Progenitor cell of endocrine pancreas (in vitro differentiated cells): ENCODE measurements around the gene PITPNC1. TPM values are rescaled to one million over a fixed set of nuclear protein-coding genes. Genes with fewer than 3 reads are reported as not detected.
A peak's percentile ranks its signal among the peaks of the same experiment; 100 is the strongest.

ENCODE experiments used
- DNase-seq: peaks from one replicate; pipeline ENCODE4 v3.0.0; 2021; ENCODE audit warnings: low spot score; ENCODE audit not compliant: unreplicated experiment
- H3K27ac Mint-ChIP-seq: 2 replicates; pipeline ENCODE4 v1.8.0; 2021; ENCODE audit warnings: mild to moderate bottlenecking, moderate library complexity, mixed read lengths
- H3K27me3 Mint-ChIP-seq: 2 replicates; pipeline ENCODE4 v1.8.0; 2021; ENCODE audit warnings: mixed read lengths
- H3K36me3 Mint-ChIP-seq: 2 replicates; pipeline ENCODE4 v1.8.0; 2022; ENCODE audit warnings: mixed read lengths; ENCODE audit not compliant: insufficient read depth
- H3K4me1 Mint-ChIP-seq: 2 replicates; pipeline ENCODE4 v1.8.0; 2021; ENCODE audit warnings: low read depth, mixed read lengths
- H3K4me3 Mint-ChIP-seq: 2 replicates; pipeline ENCODE4 v1.8.0; 2021; ENCODE audit warnings: low read depth, mild to moderate bottlenecking, moderate library complexity, mixed read lengths
- H3K9me3 Mint-ChIP-seq: 2 replicates; pipeline ENCODE4 v1.8.0; 2021; ENCODE audit warnings: low read depth, mixed read lengths
- CTCF ChIP-seq: fragments of 200-600 bp; sonication (generic); IDR thresholded peaks from one replicate; pipeline ENCODE4 v1.5.0; 2021; ENCODE audit warnings: antibody characterized with exemption, mild to moderate bottlenecking; ENCODE audit not compliant: unreplicated experiment
- total RNA-seq: library from RNA; stranded (reverse); gene quantifications from 2 replicates; pipeline ENCODE4 v1.2.1, GENCODE V29; 2021

PITPNC1 gene
- total RNA-seq, 1 donor from 2014 or later: 53.2 TPM

GRCh38 chr17:67500261-67500660 is 123.2 kb downstream of the PITPNC1 start:
- no peak for TF ChIP-seq CTCF
- Mint-ChIP-seq H3K27ac (peak overlapping the region; percentile 71), H3K27me3 (no peaks in the 10 kb centered on the region), H3K4me1 (peaks cover 22% of the 10 kb centered on the region), H3K9me3 (peaks cover 11% of the 10 kb centered on the region), H3K36me3 (peaks cover 6% of the 10 kb centered on the region), H3K4me3 (no peak overlapping the region)
- no peak for DNase-seq

- Mint-ChIP-seq H3K36me3 (peaks cover 4% of the 10 kb centered on the region), H3K4me1 (peaks cover 23% of the 10 kb centered on the region), H3K27ac (no peak overlapping the region), H3K27me3 (no peaks in the 10 kb centered on the region), H3K4me3 (no peak overlapping the region), H3K9me3 (peaks cover 8% of the 10 kb centered on the region)
- no peak for TF ChIP-seq CTCF
- no peak for DNase-seq
Measured at GRCh38 chr17:67500677-67501300, 123.7 kb downstream of the PITPNC1 start.

GRCh38 chr17:67502151-67502550 is 125.1 kb downstream of the PITPNC1 start:
- Mint-ChIP-seq H3K9me3 (peaks cover 8% of the 10 kb centered on the region), H3K27ac (peak overlapping the region; percentile 23), H3K4me1 (peaks cover 25% of the 10 kb centered on the region), H3K27me3 (no peaks in the 10 kb centered on the region), H3K36me3 (peaks cover 5% of the 10 kb centered on the region), H3K4me3 (no peak overlapping the region)
- DNase-seq: no peak
- no peak for TF ChIP-seq CTCF

- peaks cover 25% of the 10 kb centered on the region for H3K4me1 Mint-ChIP-seq
- H3K9me3 Mint-ChIP-seq: peaks cover 13% of the 10 kb centered on the region
- no peaks in the 10 kb centered on the region for H3K27me3 Mint-ChIP-seq
- H3K27ac Mint-ChIP-seq: no peak overlapping the region
- TF ChIP-seq CTCF: no peak
- DNase-seq: no peak
- H3K4me3 Mint-ChIP-seq: no peak overlapping the region
- H3K36me3 Mint-ChIP-seq: peaks cover 9% of the 10 kb centered on the region
Measured at GRCh38 chr17:67503184-67503583, 126.1 kb downstream of the PITPNC1 start.

- H3K27ac Mint-ChIP-seq: peak overlapping the region; percentile 24
- no peak overlapping the region for H3K4me3 Mint-ChIP-seq
- H3K4me1 Mint-ChIP-seq: peaks cover 25% of the 10 kb centered on the region
- H3K36me3 Mint-ChIP-seq: peaks cover 9% of the 10 kb centered on the region
- H3K9me3 Mint-ChIP-seq: peaks cover 16% of the 10 kb centered on the region
- DNase-seq: no peak
- no peak for TF ChIP-seq CTCF
- H3K27me3 Mint-ChIP-seq: no peaks in the 10 kb centered on the region
Measured at GRCh38 chr17:67503739-67504138, 126.7 kb downstream of the PITPNC1 start.
